ENCODE results near the gene GBGT1.

Gene GBGT1

GRCh38 chr9:133160742-133161546 lies 2.8 kb downstream of the GBGT1 start:
- DNase-seq: peak; percentile 45

- no peak for DNase-seq
Observed at GRCh38 chr9:133158695-133159094, 5.0 kb downstream of the GBGT1 start.

- no peak for DNase-seq
Observed at GRCh38 chr9:133155156-133155555, 8.6 kb downstream of the GBGT1 start.

GRCh38 chr9:133154097-133154989 lies 9.4 kb downstream of the GBGT1 start:
- no peak for DNase-seq

GRCh38 chr9:133153227-133154096 lies 10.3 kb downstream of the GBGT1 start:
- DNase-seq: no peak

- DNase-seq: no peak
Observed at GRCh38 chr9:133151601-133152525, 11.9 kb downstream of the GBGT1 start.

- no peak for DNase-seq
Observed at GRCh38 chr9:133151041-133151440, 12.7 kb downstream of the GBGT1 start.

- peak; percentile 84 for DNase-seq
Observed at GRCh38 chr9:133149130-133150015, 14.3 kb downstream of the GBGT1 start.

- peak; percentile 60 for DNase-seq
Observed at GRCh38 chr9:133148199-133149129, 15.2 kb downstream of the GBGT1 start.

- DNase-seq: peak; percentile 82
Observed at GRCh38 chr9:133147412-133148198, 16.1 kb downstream of the GBGT1 start.

GRCh38 chr9:133146746-133147411 lies 16.8 kb downstream of the GBGT1 start:
- no peak for DNase-seq

- DNase-seq: no peak
Observed at GRCh38 chr9:133144904-133145851, 18.5 kb downstream of the GBGT1 start.

GRCh38 chr9:133144142-133144903 lies 19.4 kb downstream of the GBGT1 start:
- DNase-seq: peak; percentile 94

- no peak for DNase-seq
Observed at GRCh38 chr9:133143639-133144141, 20.0 kb downstream of the GBGT1 start.

- DNase-seq: peak; percentile 49
Observed at GRCh38 chr9:133142684-133143622, 20.8 kb downstream of the GBGT1 start.
